Measurements from ENCODE around the gene ZSWIM5.
"Not testable (repeated sequence)": the region's sequence is repeated elsewhere in the genome, so short reads cannot be mapped to it uniquely, and the experiment has no call there.

Gene ZSWIM5

GRCh38 chr1:44994309-44994898, 212.0 kb downstream of the ZSWIM5 start:
- Histone ChIP-seq H3K36me3 (no peaks in the 10 kb centered on the region), H3K9me3 (replicated peaks in 1 of 11) (peaks cover 0 to 4% (median 0%) of the 10 kb centered on the region in 11 experiments; a peak in 1 of 22 replicates), H3K4me3 (no peak overlapping the region), H4K20me1 (no peaks in the 10 kb centered on the region), H3K27ac (no peak overlapping the region), H3K4me1 (no peaks in the 10 kb centered on the region), H3K4me2 (no peak overlapping the region), H3K27me3 (no peaks in the 10 kb centered on the region), H3K9ac (no peak overlapping the region)
- no peak for TF ChIP-seq Cebpa-rat (IDR thresholded peaks at IDR 0.05)

GRCh38 chr1:44988531-44989156, 217.8 kb downstream of the ZSWIM5 start:
- H3K27ac ChIP-seq = no peak overlapping the region
- H4K20me1 ChIP-seq = peaks cover 0 to 6% (median 0%) of the 10 kb centered on the region in 11 experiments; a peak in 2 of 22 replicates
- no peak overlapping the region for H3K4me2 ChIP-seq
- no peak overlapping the region for H3K4me3 ChIP-seq
- H3K27me3 ChIP-seq = no peaks in the 10 kb centered on the region
- peaks cover 12 to 18% (median 15%) of the 10 kb centered on the region in 10 experiments for H3K4me1 ChIP-seq
- H3K36me3 ChIP-seq = peaks cover 0 to 6% (median 0%) of the 10 kb centered on the region in 11 experiments; a peak in 1 of 22 replicates
- no peaks in the 10 kb centered on the region; a peak in 1 of 22 replicates for H3K9me3 ChIP-seq (replicated peaks in 1 of 11)
- TF ChIP-seq Cebpa-rat (IDR thresholded peaks at IDR 0.05) = no peak
- no peak overlapping the region for H3K9ac ChIP-seq

- no peak for TF ChIP-seq Cebpa-rat (IDR thresholded peaks at IDR 0.05)
- peaks cover 0 to 19% (median 0%) of the 10 kb centered on the region in 11 experiments; a peak in 5 of 22 replicates for H4K20me1 ChIP-seq
- peak overlapping the region; percentile 4 to 82 (median 67); a peak in 21 of 22 replicates for H3K27ac ChIP-seq
- peaks cover 12 to 18% (median 15%) of the 10 kb centered on the region in 10 experiments for H3K4me1 ChIP-seq
- peaks cover 3 to 27% (median 9%) of the 10 kb centered on the region in 11 experiments for H3K36me3 ChIP-seq
- no peaks in the 10 kb centered on the region; a peak in 1 of 22 replicates for H3K9me3 ChIP-seq (replicated peaks in 1 of 11)
- H3K4me3 ChIP-seq = peak overlapping the region; percentile 68 to 91 (median 78)
- no peaks in the 10 kb centered on the region for H3K27me3 ChIP-seq
- H3K4me2 ChIP-seq = peak overlapping the region; percentile 89 to 98 (median 96)
- peak overlapping the region; percentile 75 to 91 (median 83) for H3K9ac ChIP-seq
Observed at GRCh38 chr1:44985747-44986359, 220.6 kb downstream of the ZSWIM5 start.

- not testable (repeated sequence) for H3K9ac ChIP-seq, H3K27me3 ChIP-seq, H3K4me2 ChIP-seq, H3K4me3 ChIP-seq, H3K27ac ChIP-seq, H3K4me1 ChIP-seq
- Histone ChIP-seq H3K36me3 (peaks cover 79 to 100% (median 92%) of the 10 kb centered on the region in 11 experiments), H3K9me3 (replicated peaks in 1 of 11) (peaks cover 14 to 29% (median 26%) of the 10 kb centered on the region in 11 experiments), H4K20me1 (peaks cover 0 to 13% (median 0%) of the 10 kb centered on the region in 11 experiments; a peak in 4 of 22 replicates)
Observed at GRCh38 chr1:44977372-44977771, 229.0 kb downstream of the ZSWIM5 start.

- Histone ChIP-seq H3K4me3 (no peak overlapping the region), H4K20me1 (0 out of 22 replicates have a peak, but pooled peaks cover 0 to 6% (median 0%) of the 10 kb centered on the region in 11 experiments), H3K36me3 (peaks cover 86 to 100% (median 96%) of the 10 kb centered on the region in 11 experiments), H3K9ac (no peak overlapping the region), H3K9me3 (replicated peaks in 1 of 11) (peaks cover 14 to 29% (median 26%) of the 10 kb centered on the region in 11 experiments), H3K27ac (no peak overlapping the region), H3K4me1 (peaks cover 0 to 9% (median 3%) of the 10 kb centered on the region in 10 experiments; a peak in 4 of 20 replicates), H3K4me2 (no peak overlapping the region), H3K27me3 (no peaks in the 10 kb centered on the region)
- no peak for TF ChIP-seq Cebpa-rat (IDR thresholded peaks at IDR 0.05)
Observed at GRCh38 chr1:44976252-44976651, 230.2 kb downstream of the ZSWIM5 start.

- Histone ChIP-seq H4K20me1 (no peaks in the 10 kb centered on the region), H3K4me2 (peak overlapping the region in 2 of 11 experiments; percentile 21 to 36; a peak in 4 of 22 replicates), H3K4me3 (no peak overlapping the region), H3K36me3 (peaks cover 74 to 98% (median 87%) of the 10 kb centered on the region in 11 experiments), H3K27me3 (no peaks in the 10 kb centered on the region), H3K9ac (no peak overlapping the region), H3K27ac (no peak overlapping the region), H3K9me3 (replicated peaks in 1 of 11) (peaks cover 14 to 29% (median 26%) of the 10 kb centered on the region in 11 experiments), H3K4me1 (peaks cover 0 to 9% (median 3%) of the 10 kb centered on the region in 10 experiments; a peak in 4 of 20 replicates)
- 0 out of 22 replicates have a peak, but pooled peaks of 1 of the 11 experiments have one; percentile 15 for TF ChIP-seq Cebpa-rat (IDR thresholded peaks at IDR 0.05)
Observed at GRCh38 chr1:44973645-44974044, 232.8 kb downstream of the ZSWIM5 start.

GRCh38 chr1:44970317-44970716, 236.1 kb downstream of the ZSWIM5 start:
- H3K4me3 ChIP-seq = no peak overlapping the region
- no peak for TF ChIP-seq Cebpa-rat (IDR thresholded peaks at IDR 0.05)
- H4K20me1 ChIP-seq = no peaks in the 10 kb centered on the region; a peak in 1 of 22 replicates
- no peaks in the 10 kb centered on the region for H3K27me3 ChIP-seq
- no peak overlapping the region for H3K9ac ChIP-seq
- no peak overlapping the region for H3K4me2 ChIP-seq
- peaks cover 0 to 9% (median 3%) of the 10 kb centered on the region in 10 experiments; a peak in 4 of 20 replicates for H3K4me1 ChIP-seq
- H3K9me3 ChIP-seq (replicated peaks in 1 of 11) = no peaks in the 10 kb centered on the region
- H3K36me3 ChIP-seq = peaks cover 44 to 93% (median 75%) of the 10 kb centered on the region in 11 experiments
- H3K27ac ChIP-seq = no peak overlapping the region

All from BLaER1 treated with 17β-estradiol and CSF1 and Interleukin-3, amounts not matched to agents 10 nM and 100 nM (cell line).